HG02852 (cell line): ENCODE data around the gene RFXAP.
"Not testable (repeated sequence)": the region's sequence is repeated elsewhere in the genome, so short reads cannot be mapped to it uniquely, and the experiment has no call there.

Experiments
- ATAC-seq: cut with Tn5 transposase; IDR thresholded peaks from one replicate; pipeline ENCODE4 v1.9.1; 2021; ENCODE audit warnings: mild to moderate bottlenecking, moderate library complexity; ENCODE audit not compliant: unreplicated experiment

Gene RFXAP, protein sequence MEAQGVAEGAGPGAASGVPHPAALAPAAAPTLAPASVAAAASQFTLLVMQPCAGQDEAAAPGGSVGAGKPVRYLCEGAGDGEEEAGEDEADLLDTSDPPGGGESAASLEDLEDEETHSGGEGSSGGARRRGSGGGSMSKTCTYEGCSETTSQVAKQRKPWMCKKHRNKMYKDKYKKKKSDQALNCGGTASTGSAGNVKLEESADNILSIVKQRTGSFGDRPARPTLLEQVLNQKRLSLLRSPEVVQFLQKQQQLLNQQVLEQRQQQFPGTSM

GRCh38 chr13:36818804-36819738 lies at the start of gene RFXAP:
Gene RFXAP, plus strand, starts transcription at chr13:36819222. Its CDS starts 136 bp downstream, at chr13:36819358.
- peak; percentile 82 for ATAC-seq

- ATAC-seq: no peak
Observed at GRCh38 chr13:36769545-36769944, 49.5 kb upstream of the RFXAP start.

- ATAC-seq: no peak
Observed at GRCh38 chr13:36770741-36771140, 48.3 kb upstream of the RFXAP start.

DNA sequence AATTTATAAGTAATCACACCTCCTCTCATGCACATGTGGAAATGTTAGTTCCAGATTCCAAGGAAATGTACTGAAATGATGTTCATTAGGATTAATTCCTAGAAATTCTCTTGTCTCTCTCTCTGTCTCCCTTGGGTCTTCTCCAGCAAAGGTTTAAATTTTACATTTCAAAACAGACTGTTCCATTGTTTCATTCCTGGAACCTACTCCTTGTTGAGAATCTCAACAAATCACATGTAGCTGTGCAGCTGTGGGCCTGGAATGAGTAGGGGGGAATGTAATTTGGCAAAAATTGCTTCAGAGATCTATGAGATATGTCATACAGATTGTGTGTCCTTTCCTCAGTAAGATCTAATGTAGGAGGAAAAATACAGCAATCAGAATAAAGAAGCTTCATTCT lies 46.2 kb upstream of the RFXAP start:
- no peak for ATAC-seq

GRCh38 chr13:36774931-36775330 lies 44.1 kb upstream of the RFXAP start:
- ATAC-seq: no peak

- no peak for ATAC-seq
Observed at GRCh38 chr13:36776175-36776574, 42.8 kb upstream of the RFXAP start.

DNA sequence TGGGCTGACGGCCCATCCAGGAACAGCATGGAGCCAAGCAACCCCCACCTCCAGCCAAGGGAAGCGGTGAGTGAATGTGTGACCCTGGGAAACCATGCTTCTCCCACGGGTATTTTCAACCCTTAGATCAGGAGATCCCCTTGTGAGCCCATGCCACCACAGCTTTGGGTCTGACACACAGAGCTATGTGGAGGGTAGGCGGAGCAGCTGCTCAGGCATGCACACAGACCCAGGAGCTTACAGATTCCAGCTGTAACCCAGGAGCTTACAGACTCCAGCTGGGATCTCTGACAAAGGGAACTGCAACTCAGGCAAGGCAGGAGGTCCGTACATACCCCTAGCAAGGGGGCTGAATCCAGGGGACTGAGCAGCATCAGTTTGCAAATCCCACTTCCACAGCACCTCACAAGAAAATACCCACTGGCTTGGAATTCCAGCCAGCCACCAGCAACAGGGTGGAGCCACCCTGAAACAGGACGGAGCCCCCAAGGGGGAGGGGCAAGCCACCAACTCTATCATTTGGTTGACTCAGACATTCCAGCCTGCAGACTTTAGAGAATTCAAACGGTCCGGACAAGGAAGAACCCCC lies 40.8 kb upstream of the RFXAP start:
- peak; percentile 80 for ATAC-seq

- no peak for ATAC-seq
Observed at GRCh38 chr13:36783890-36784289, 35.1 kb upstream of the RFXAP start.

- not testable (repeated sequence) for ATAC-seq
Observed at GRCh38 chr13:36786175-36786574, 32.8 kb upstream of the RFXAP start.

- no peak for ATAC-seq
Observed at GRCh38 chr13:36787181-36787580, 31.8 kb upstream of the RFXAP start.

DNA sequence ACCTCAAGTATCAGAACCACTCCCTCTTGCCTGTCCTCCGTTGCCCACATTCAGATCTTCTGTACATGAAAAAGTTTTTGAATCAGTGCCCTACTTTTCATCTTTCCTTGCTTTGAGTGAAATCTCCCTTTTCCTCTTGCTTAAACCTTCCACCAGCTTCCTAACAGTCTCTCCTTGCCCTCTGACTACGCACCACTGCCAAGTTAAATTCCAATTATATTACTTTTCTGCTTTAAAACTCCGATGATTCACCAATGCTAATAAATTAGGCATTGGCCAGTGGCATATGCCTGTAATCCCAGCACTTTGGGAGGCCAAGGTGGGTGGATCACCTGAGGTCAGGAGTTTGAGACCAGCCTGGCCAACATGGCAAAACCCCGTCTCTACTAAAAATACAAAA lies 30.7 kb upstream of the RFXAP start:
- ATAC-seq: no peak

DNA sequence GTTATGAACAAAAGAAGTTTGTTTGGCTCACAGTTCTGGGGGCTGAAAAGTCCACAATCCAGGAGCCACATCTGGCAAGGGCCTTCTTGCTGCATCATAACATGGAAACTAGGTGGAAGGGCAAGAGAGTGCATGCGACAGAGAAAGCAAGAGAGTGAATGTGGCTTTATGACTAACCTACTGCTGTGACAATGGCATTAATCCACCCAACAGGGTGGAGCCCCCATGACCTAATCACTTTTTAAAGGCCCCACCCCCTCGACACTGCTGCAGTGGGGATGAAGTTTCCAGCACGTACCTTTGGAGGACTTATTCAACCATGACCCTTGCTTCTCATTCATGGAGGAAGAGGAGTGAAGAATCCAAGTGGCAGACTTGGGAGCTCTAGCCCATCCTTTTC lies 30.0 kb upstream of the RFXAP start:
- ATAC-seq: no peak

DNA sequence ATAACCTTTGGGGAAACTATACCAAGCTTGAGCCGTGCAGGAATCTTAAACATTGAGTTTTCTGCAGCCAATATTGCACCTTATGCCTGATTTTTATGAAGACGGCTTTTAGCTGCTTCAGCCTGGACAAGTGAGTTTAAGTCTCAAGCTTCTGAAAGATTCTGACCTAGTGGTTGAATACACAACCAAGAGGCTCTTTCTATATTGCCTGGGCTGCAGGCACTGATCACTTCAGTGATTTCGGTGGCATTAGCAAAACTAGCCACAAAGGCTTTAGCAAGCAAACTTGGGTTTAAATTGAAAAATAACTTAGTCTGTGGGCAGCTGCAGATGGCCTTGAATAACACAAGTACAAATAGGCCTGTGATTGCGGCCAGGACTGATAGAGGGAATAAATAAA lies 29.3 kb upstream of the RFXAP start:
- no peak for ATAC-seq

DNA sequence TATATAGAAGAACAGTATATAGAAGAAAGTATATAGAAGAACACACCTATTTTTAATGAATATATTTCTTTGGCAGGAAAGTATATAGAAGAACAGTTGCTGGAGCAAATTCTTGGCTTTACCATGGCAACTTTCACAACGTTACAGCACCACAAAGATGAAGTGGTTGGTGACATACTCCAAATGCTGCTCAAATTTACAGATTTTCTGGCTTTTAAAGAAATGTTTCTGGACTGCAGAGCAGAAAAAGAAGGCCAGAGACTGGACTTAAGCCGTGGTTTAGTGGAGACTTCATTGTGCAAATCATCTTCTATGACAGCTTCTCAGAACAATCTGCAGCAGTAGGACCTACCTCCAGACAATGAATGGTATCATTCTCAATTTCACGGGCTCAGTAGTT lies 24.3 kb upstream of the RFXAP start:
- ATAC-seq: no peak

- ATAC-seq: no peak
Observed at GRCh38 chr13:36795463-36795862, 23.6 kb upstream of the RFXAP start.

GRCh38 chr13:36796052-36796451 lies 23.0 kb upstream of the RFXAP start:
- ATAC-seq: no peak

GRCh38 chr13:36801035-36801434 lies 18.0 kb upstream of the RFXAP start:
- no peak for ATAC-seq

- no peak for ATAC-seq
Observed at GRCh38 chr13:36804588-36804987, 14.4 kb upstream of the RFXAP start.

- ATAC-seq: peak; percentile 52
Observed at GRCh38 chr13:36806102-36806501, 12.9 kb upstream of the RFXAP start.

DNA sequence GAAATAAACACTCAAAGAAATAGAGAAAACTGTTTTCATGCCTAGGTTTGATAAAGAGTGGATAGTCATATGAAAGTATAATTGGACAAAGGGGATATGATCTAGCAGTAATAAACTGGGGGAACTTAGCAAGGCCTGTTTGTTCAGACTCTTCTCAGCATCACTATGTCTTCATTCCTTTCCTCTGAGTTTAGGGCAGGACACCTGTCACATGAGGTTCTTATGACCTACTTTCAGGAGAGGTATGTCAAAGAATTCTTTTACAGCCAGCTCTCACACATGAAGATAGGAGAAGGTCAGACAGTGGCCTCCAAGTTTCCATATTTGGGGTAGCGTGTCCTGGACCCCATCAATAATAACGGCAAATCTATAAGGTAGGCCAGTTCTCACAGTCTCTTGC lies 11.4 kb upstream of the RFXAP start:
- no peak for ATAC-seq

- no peak for ATAC-seq
Observed at GRCh38 chr13:36813225-36813624, 5.8 kb upstream of the RFXAP start.

- no peak for ATAC-seq
Observed at GRCh38 chr13:36814465-36814864, 4.6 kb upstream of the RFXAP start.
